WERI-Rb-1 (cell line): ENCODE measurements around the gene FUT7.
A peak's percentile ranks its signal among the peaks of the same experiment; 100 is the strongest.

ENCODE experiments used
- DNase-seq: peaks from one replicate; pipeline ENCODE4 v3.0.0-alpha.2; 2020
- H3K27ac ChIP-seq: fragments of 250-450 bp; sonication (Bioruptor Pico); 2 replicates; pipeline ENCODE4 v1.5.1; 2020; ENCODE audit warnings: mild to moderate bottlenecking, moderate library complexity
- H3K27me3 ChIP-seq: fragments of 250-450 bp; sonication (Bioruptor Pico); 2 replicates; pipeline ENCODE4 v1.5.1; 2021; ENCODE audit warnings: mild to moderate bottlenecking, low read depth, moderate library complexity; ENCODE audit not compliant: insufficient read depth, severe bottlenecking
- H3K36me3 ChIP-seq: fragments of 250-450 bp; sonication (Bioruptor Pico); 2 replicates; pipeline ENCODE4 v1.5.1; 2020; ENCODE audit warnings: mild to moderate bottlenecking, moderate library complexity
- H3K4me3 ChIP-seq: 2 replicates; pipeline ENCODE4 v1.5.1; 2011; ENCODE audit warnings: low read depth, mild to moderate bottlenecking, control low read depth, low read length
- H3K9me3 ChIP-seq: fragments of 250-450 bp; sonication (Bioruptor Pico); 2 replicates; pipeline ENCODE4 v1.5.1; 2021; ENCODE audit warnings: mild to moderate bottlenecking, moderate library complexity; ENCODE audit not compliant: severe bottlenecking
- TF ChIP-seq, protein P1 (sequence below): IDR thresholded peaks from 2 replicates; pipeline ENCODE4 v1.5.1; 2011; ENCODE audit warnings: low read depth, mild to moderate bottlenecking, control low read depth, inconsistent platforms, low read length

Gene FUT7

DNA sequence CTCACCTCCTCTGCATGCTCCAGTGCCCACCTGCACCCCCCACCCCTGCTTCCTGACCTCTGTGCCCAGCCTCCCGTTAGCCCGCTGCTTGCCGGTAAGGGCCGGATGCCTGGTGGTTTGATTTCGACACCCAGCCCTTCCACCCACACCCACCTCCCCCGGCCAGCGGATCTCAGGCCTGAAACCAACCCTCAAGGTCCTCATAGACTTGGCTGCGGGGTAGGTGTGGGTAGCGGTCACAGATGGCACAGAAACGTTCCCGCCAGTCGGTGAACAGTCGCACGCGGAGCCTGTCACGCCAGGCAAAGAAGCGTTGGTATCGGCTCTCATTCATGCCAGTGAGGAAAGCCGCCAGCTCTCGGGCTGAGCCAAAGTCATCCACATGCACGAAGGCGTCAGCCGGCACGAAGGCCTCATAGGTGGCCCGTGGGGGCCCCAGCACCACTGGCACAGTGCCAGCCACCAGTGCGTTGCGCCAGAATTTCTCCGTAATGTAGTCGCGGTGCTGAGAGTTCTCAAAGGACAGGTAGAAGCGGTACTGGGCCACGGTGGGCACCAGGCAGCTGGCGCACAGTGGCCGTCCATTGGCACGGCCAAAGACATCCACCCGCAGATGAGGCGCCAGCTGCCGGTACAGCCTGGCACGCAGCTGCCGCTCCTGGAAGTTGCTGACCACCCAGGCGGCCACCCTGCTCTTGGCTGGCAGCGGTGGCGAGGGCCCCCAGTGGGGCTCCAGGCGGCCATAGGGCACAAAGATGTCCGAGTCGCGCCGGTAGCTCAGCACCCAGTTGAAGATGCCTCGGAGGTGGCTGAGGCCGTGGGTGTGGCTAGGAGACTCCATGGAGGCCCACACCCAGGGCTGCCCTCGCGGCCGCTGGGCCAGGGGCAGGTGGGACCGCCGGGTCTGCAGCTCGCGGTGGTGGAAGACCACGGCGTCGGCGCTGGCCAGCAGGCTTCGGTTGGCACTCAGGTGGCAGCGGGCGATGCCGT lies 1.1 kb downstream of the FUT7 start:
- H3K4me3 ChIP-seq: no peak overlapping the region
- no peaks in the 10 kb centered on the region for H3K9me3 ChIP-seq
- no peak for DNase-seq
- TF ChIP-seq, protein P1, sequence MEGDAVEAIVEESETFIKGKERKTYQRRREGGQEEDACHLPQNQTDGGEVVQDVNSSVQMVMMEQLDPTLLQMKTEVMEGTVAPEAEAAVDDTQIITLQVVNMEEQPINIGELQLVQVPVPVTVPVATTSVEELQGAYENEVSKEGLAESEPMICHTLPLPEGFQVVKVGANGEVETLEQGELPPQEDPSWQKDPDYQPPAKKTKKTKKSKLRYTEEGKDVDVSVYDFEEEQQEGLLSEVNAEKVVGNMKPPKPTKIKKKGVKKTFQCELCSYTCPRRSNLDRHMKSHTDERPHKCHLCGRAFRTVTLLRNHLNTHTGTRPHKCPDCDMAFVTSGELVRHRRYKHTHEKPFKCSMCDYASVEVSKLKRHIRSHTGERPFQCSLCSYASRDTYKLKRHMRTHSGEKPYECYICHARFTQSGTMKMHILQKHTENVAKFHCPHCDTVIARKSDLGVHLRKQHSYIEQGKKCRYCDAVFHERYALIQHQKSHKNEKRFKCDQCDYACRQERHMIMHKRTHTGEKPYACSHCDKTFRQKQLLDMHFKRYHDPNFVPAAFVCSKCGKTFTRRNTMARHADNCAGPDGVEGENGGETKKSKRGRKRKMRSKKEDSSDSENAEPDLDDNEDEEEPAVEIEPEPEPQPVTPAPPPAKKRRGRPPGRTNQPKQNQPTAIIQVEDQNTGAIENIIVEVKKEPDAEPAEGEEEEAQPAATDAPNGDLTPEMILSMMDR: no peak
- H3K36me3 ChIP-seq: no peaks in the 10 kb centered on the region
- H3K27me3 ChIP-seq: no peaks in the 10 kb centered on the region
- no peak overlapping the region for H3K27ac ChIP-seq

DNA sequence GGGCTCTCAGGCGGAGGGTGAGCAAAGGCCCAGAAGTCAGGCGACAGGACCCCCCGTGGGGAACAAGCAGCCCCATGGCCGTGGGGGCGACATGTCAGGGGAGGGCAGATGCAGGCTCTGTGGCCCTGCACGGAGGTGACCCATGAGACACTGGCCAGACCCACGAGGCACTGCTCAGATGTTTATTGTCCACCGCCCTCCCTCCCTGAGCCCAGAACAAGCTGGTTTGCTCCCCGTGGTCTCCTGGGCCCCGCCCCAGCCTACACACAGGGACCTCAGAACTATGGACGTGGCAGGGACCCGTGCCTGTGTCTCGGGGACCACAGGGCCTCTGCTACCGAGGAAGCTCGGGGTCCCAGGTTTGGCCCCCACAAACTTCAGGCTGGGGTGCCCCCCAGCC lies 1.9 kb downstream of the FUT7 start:
- TF ChIP-seq, protein P1: no peak
- Histone ChIP-seq H3K27me3 (no peaks in the 10 kb centered on the region), H3K27ac (no peak overlapping the region), H3K36me3 (no peaks in the 10 kb centered on the region), H3K4me3 (no peak overlapping the region), H3K9me3 (no peaks in the 10 kb centered on the region)
- no peak for DNase-seq

DNA sequence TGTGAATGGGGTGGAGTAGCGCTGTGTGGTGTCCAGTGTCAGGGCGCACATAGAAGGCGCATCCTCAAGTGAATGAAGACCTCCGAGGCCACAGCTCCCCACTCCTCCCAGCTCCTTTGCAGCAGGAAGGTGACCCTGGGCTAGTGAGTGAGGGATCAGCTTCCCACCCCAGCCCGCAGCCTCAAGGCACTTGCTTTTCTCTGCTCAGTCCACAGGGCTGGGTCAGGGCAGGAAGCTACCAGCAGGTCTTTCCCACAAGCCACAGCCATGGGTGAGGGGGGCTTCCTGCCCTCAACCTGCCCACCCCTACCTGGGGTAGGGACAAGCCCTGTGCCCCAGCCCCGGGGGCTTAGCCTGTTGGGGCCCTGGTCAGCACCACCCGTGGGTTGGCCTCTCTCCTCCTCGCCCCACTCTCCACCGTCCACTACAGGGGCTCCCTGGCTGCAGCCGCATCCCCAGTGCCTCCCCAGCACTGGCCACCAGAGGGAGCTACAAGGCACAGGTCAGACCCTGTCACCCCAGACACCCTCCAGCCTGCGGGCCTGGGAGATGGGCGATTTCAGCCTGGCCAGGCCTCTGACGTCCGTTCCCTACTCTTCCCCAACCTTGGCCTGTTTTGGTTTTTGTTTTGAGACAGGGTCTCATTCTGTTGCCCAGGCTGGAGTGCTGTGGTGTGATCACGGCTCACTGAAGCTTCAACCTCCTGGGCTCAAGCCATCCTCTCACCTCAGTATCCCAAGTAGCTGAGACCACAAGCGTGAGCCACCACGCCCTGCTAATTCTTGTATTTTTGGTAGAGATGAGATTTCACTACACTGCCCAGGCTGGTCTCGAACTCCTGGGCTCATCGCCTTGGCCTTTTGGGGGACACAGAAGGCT lies 2.6 kb downstream of the FUT7 start:
- Histone ChIP-seq H3K27ac (no peak overlapping the region), H3K4me3 (no peak overlapping the region), H3K9me3 (no peaks in the 10 kb centered on the region), H3K27me3 (no peaks in the 10 kb centered on the region), H3K36me3 (no peaks in the 10 kb centered on the region)
- DNase-seq: peak; percentile 89
- TF ChIP-seq, protein P1: peak; percentile 95

- Histone ChIP-seq H3K27ac (peak overlapping the region; percentile 64), H3K36me3 (no peaks in the 10 kb centered on the region), H3K9me3 (no peaks in the 10 kb centered on the region), H3K27me3 (no peaks in the 10 kb centered on the region), H3K4me3 (peak overlapping the region; percentile 51)
- TF ChIP-seq, protein P1: peak; percentile 81
- peak; percentile 67 for DNase-seq
Observed at GRCh38 chr9:137028263-137029057, 3.4 kb downstream of the FUT7 start.
